RPMI8226 (cell line): Measurements from ENCODE around the gene THRA.

Source experiments
- DNase-seq: peaks from one replicate; pipeline ENCODE4 v3.0.0-alpha.2; 2015

THRA gene

DNA sequence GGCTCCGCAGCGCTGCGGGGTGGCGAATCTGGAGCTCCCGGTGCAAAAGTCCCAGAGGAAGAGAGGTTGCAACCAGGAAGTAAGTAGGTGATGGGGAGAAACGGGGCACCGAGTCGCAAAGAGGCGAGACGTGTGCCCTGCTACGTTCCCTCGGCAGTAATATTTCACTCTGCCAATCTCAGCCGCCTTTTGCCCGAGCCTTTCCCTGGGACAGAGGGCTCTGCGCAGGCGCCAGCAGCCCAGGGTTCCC, 37.6 kb downstream of the THRA start, which contains the start of gene NR1D1:
Gene NR1D1 (minus strand): TSS at position 171 of the 250 bp plus-strand sequence. CDS start 495 bp downstream, outside the sequence.
- DNase-seq: no peak

DNA sequence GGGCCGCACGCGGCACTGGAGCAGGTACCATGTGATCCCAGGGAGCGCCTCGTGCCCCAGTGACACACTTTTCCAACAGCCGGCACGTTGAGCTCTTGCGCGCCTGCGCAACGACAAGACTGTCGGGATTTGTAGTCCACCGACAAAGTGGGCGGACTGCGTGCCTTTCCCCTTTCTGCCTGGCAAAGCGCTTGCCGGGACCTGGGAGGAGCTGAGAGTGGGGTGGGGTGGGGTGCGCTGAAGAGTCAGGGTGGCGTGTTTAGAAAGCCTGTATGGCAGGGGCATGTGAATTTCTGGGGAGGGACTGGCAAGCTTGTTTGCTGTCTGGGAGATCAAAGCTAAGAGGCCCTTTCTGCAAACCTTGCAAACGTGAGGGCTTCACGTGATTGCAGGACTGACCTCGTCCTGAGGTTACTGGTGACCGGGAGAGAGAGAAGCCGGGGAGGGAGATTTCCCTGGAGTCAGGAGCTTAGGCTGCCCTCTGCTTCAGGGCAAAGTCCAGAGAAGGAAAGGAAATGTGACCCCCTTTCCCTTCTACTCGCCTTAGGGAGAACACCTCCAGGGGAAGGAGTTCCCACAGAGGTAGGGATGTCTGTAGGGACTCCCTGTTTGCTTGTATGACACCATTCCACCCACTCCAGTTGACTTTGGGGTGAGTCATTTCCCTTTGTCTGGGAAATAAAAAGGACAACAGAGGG, 38.1 kb downstream of the THRA start:
- peak; percentile 97 for DNase-seq

DNA sequence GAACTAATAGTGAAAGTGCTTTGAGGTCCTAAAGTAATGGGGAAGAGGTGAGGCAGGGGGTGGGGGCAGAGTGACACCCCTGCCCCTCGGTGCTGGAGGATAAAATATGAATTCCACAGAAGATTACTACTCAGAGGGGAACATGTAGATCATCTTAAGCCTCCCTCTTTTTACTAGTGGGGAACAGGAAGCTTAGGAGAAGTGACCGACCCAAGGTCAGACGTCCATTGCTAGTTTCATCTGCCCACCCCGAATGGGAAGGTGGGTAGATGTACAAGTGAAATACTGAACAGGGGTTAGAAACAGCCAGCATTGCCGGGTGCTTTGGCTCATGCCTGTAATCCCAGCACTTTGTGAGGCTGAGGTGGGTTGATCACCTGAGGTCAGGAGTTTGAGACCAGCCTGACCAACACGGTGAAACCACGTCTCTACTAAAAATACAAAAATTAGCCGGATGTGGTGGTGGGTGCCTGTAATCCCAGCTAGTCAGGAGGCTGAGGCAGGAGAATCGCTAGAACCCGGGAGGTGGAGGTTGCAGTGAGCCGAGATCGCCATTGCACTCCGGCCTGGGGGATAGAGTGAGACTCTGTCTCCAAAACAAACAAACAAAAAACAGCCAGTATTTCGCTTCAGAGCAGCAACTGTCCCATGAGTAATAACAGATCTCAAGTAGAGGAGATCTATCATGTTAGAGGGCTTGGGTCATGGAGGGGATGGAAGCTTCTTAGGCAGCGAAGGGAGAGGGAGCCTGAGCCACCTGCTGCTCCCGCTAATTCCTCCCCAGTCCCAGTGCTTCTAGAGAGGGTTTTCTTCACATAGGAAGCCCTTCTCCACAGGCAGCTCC, 38.8 kb downstream of the THRA start:
- DNase-seq: no peak

DNA sequence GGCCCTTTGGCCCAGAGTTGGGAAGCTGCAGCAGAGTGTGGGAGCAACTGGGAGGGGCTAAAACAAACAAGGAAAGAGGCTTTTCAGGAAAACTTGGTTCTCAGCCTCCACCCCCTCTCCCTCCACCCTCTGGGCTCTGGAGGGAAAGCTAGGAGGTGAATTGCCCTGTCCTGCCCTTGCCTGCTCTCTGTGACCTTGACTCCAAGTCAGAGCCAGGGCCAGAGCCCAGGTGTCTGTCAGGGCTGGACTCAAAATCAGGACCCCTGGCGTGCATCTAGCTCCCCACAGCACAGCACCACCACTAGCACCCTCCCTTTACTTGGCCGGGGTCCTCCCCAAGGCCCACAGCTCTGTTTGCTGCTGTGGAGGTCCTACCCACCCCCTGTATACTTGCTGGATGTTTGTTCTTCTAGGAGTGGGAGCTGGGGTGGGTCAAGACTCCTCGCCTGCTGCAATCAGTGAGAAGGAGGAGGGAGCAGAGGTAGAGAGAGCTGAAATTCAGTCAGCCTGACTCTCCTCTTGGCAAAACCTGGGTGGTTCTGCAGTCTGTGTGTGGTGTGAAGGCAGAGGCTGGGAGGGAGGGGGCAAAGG, 40.4 kb downstream of the THRA start:
- no peak for DNase-seq

DNA sequence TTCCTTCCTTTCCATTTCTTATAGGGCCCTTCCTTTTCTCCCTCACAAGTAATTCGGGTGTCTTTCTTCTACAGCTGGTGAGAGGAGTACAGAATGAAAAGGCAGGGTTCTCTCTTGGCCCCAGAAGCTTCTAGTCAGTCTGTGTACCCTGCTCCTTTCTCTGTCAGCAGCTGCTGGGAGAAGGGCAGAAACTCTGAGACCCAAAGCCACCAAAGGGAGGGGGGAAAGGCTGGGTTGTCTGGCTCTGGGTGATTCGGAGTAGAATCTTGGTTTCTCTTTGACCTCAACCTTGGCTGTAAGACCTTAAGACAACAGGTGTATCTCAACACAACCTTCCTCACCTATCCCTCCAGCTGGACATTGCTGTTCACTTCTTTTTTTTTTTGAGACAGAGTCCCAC, 40.9 kb downstream of the THRA start:
- peak; percentile 78 for DNase-seq

DNA sequence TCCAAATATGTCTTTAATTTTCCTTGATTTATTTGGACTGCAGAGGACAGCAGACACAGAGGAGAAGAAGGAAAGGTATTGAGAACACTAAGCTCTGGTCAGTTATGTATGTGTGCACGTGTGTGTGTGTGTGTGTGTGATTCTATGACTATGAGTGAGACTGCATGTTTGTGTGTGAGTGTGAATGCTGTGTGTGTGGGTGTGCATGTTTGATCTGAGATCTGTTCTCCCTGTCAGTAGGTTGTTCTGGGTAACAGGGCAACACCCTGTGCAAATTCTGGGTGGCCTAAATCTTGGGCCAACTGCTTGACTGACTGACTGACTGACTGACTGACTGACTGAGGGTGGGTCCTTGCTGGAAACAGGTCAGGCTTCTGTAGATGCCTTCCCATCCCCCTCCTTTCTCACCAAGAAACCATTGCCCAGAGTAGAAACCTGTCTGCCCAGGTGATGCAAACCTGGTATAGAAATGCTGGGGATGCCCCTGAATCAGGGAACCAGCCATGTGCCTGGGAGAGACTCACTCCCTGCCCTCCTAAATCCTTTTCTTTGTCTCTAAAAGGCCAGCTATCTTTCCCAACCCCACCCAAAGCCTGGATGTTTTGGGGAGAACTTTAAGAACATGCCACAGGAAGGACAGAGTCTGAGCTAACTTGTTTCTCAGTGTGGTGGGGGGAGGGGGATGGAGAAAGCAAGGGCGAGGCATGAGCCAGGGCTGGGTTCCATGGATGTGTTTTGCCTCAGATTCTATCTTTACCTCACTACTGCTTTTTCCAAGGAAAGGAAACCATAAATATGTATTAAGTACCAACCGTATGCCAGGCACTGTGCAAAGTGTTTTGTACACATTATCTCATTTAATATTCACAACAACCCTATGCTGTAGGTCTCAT, 42.1 kb downstream of the THRA start:
- no peak for DNase-seq

DNA sequence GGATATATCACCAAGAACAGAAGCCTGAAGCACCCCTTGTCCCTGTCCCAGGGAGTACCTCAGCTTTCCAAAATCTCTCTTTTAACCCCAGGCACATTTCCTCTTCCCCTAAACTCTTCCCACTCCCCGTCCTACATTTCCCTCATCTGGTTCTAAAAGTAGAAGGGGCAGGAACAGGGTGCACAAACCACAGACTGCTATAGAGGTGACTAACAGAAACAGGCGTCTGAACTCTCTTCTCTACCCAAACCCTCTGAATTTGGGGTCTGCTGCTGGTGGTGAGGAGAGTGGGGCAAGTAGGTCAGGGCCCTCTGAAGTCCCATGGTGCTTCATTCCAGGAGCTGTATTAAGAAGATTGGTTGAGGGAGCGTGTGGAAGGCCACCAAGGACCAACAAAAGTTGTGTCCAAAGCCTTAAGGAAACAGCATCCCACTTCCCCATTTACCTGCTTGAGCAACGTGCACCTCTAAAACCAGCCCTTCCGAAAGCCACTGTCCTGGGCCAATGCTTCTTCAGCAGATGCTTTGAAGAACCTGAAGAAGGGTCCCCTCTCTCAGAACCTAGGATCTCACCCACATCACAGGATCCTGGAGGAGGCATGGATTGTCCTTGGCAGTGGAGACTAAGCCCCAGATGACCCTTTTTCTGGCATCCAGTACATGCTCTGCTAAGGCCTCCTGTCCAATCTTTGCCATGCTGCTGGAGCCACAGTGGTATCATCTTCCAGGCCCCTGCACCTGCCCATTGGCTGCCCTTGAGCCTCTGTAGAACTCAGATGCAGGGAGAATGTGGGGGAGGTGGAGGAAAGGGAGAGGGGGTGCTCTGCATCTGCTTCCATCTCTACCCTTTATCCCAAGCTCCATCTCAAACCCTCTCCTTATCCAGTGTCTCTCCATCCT, 43.3 kb downstream of the THRA start:
- peak; percentile 27 for DNase-seq

DNA sequence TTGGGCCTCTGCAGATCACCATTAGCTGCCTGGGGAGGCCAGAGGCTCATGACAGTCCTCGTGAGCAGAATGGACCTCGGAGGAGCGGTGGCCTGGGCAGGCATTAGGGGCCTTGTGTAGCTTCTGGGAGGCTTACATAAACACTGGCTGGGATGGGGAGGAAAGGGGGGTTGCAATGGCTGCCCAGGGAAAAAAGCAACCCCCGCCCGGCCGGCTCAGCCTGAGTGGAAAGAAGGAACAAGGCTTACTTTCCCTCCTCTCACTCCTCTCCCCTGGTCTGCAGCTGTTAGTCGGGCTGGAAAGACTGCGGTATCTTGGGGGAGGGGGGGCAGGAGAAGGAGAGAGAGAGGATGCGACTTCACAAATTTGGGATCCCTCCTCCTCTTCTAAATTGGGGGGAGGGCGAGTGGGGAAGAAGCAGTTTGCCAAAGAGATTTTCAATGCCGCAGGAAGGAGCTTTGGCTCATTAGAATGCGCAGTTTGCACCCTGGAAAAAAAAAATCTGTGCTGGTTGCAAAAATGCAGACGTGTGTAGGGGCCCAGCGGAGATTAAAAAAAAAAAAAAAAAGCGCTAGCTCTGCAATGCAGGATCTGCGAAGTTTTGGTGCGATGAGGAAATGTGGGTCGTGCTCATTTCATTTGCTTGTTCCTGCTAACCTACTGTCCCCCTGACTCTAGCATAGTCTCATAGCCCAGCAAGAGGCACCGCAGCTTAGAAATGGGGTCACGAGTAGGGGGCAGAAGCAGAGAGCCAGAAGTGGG, 44.2 kb downstream of the THRA start:
- DNase-seq: peak; percentile 57

DNA sequence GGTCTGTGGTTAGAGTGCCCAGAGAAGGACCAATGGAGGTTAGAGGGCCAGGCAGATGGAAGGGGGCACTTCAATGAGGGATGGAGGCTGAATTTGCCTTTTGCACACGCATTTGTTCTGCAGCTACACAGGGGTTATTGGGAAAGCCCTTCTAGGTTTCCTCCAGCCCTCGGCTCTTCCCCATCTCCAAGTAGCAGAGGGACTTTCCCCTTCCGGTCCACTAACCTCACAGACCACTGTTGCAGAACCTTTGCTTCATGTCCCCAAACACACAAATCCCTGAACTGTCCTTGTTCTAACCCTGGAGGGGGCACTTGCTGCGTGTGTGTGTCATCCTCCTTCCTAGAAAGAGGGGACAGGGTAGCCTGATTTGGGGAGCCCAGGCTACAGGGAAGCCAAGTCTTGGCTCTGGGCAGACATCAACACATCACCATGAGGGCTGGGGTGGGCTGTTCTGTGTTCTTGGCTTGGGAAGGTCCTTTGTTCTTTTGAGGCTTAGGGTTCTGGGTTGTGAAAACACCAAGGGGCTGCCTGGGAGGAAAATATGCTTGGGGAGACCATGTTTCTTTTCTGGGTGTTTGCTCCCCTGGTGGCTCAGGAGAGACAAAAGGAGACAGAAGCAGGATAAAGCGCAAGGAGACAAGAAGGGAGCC, 44.9 kb downstream of the THRA start:
- DNase-seq: no peak

DNA sequence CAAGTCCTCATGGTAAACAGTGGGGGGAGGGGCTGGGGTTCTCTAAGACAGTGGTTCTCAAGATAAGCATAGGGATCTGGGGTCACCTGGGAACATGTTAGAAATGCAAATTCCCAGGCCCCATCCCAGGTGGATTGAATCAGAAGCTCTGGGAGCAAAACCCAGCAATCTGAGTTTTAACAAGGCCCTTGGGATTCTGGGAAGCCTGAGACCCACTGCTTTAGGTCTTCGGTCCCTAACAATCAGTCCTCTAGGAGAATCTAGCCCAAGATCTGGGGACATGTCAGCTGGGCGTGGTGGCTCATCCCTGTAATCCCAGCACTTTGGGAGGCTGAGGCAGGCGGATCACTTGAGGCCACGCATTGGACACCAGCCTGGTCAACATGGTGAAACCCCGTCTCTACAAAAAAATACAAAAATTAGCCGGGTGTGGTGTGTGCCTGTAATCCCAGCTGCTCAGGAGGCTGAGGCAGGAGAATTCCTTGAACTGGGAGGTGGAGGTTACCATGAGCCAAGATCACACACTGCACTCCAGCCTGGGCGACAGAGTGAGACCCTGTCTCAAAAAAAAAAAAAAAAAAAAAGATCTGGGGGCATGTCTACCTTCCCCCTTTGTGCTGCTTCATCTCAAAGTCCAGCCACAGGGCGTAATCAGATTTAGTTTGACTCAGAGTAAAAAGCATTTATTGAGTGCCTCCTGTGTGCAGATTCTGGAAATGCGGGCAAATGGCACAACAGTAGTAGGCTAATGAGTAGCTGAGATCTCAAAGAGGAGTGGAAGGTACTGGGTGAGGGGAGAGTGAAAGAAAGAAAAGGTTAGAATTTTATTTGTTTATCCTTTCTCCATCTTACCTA, 46.4 kb downstream of the THRA start:
- peak; percentile 27 for DNase-seq

DNA sequence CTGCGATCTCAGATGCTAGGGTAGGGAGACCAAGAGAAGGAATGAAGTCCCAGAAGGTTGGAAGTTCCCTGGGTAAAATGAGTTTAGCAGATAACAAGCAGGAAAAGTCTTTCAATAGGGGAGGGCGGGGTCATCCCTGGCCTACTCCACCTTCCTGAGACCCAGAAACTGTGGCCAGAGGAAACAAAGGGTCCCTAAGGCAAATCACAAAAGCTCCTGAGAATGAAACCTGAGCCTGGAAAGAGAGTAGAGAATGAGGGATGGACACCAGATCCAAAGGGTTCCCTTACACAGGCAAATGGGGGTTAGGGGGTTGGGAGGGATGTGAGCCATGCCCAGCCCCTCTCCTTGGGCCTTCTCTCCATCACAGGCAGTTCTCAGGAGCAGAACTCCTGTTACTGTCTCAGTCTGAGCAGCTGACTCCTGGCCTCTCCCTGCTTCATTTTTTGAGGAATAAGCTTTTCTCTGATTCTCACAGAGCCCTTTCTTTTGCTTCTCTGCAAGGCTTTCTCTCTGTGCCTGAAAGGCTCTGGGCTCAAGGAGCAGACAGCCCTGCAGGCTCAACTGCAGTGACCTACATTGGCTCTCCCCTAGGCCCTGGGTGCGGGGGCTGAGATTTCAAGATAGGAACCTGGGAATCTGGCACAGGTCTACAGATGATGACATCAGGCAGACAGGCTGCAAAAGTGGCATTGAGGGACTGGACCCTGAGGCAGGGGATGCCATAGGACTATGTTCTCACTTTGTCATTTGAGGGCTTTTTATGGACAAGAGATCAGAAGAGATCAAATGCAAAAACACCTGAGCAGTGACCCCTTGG, 47.5 kb downstream of the THRA start:
- no peak for DNase-seq

DNA sequence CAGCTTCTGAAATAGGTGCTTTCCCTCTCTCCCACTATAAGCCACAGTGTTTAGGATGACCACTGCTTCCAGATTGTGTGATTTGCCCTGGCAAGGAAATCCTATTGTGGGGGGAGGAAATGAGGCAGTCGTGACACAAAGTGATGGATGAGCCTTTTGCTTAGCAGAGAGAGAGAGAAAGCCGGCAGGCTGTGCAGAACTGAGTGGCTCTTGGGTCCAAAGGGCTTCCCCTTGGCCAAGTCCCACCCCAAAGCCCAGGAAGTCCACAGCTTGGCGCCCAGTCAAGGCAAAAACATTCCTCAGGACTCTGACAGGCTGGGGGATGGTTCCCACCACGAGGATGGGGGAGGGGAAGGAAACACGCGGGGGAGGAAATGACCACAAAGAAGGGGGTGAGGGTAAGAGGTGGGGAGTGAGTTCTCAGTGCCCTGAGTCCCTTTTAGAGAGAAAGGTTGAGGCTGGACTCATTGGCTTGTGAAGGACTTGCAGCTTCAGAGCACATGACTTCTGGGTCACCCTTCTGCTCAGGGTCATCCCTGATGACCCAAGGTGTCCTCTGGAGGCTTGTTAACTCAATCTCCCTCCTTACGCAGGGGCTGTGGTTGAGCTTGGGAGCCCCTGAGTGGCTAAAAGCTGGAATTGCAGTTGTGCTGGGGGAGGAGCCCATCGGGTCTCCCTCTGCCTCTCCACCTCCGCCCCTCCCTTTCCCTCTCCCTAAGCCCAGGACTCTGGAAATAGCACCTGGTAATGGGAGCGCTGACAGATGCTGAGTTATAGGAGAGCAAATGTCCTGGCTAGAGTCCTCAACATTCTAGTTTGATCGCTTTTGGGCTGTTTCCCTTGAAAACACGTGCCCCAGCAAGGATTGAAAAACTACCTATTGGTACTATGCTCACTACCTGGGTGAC, 48.7 kb downstream of the THRA start:
- DNase-seq: peak; percentile 88

DNA sequence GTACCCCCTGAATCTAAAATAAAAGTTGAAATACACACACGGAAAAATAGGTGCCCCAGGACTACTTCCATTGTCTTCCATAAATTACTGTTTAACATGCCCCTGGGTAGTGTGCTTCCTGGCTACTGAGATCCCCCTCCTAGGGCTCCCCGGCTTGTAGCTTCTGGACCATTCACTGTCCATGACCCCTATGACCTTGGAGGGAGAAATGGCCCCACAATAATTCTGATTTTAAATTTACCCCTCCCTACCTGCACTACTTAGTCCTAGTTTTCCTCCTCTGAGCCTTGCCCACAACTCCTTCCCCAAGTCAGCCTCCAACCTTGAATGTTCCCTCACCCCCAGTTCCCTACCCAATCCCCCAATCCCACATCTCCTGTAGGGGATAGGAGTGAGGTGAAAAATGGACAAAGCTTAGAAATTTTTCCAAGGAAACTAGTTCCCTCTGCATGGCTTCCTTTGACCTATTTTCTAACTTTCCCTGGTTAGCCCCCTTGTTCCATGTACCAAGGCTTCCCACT, 49.5 kb downstream of the THRA start:
- DNase-seq: no peak

DNA sequence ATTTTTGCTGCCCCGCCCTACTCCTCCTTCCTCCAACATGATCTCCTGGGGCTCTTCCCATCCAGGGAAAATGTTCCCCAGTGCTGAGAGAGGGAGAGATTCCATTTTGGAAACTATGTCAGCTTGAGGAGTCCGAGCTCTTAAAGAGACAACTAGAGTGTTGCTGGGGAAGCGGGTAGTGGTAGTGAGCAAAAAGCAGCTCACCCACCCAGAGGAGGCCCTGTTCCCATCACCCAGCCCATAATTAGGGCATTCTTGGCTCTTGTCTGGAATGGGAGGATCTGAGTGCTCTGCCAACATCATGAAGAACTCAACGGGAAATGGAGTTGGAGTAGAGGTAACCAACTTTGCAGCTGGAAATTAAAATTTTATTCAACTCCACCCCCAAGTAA, 49.9 kb downstream of the THRA start:
- no peak for DNase-seq

DNA sequence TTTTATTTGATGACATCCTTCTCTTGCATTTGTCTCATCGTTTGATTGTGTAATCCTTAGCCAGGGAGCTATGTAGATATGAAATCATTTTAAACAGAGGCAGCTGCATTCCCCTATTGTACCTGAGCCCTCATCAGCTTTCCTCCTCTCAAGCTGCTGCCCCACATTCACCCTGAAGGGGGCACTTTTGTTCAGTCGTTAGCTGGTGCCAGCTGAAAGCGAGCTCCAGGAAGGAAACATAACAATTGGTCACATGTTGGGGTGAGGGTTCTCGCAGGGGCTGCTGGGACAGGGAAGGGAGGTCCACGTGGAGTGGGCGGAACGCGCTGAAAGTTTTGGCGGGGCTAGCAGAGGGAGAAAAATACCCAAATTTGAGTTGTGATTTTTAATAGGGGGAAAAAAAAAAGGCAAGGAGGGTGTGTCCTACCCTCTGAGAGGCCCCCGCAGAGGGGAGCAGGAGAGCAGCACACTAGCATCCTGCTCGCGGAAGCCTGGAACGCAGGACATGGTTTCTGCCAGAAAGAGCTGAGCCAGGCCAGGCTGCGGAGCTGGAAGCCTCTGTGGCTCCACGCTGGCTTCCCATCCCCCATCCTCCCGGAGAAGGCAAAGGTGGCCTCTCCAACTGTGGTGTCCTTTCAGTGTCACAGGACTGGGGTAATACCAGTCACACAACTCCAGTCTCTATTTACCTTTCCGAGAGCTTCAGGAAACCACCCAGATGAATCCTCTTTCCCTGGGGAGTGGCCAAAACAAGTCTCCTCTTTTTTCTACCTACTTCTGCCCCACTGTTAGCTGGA, 50.5 kb downstream of the THRA start:
- DNase-seq: peak; percentile 96

DNA sequence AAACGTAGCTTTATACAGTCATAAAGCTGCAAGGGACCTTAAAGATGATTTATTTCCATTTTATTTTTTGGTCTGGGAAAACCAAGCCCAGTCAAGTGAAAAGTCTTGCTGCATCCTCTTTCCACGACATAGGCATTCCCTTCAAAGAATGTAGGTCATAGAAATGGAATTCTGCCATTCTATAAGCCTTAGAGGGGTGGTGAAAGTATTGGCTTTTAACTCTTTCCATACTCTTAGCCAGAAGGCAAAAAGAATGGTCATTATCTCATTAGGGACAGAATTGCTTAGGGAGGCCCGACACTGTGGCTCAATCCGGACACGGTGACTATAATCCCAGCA, 51.1 kb downstream of the THRA start:
- DNase-seq: no peak

DNA sequence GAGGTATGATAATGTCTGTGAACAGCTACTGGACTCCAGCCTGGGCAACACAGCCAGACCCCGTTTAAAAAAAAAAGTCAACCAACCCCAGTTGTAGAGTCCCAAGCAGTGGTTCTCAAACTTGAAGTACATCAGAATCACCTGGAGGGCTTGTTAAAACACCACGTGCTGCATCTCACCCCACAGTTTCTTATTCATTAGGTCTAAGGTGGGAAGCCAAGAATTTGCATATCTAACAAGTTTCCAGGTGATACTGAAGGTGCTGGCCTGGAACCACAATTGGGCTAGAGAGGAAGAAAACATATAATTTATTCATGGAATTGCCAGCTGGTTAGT, 52.3 kb downstream of the THRA start:
- DNase-seq: no peak
